Measurements from ENCODE around the gene GRIK5. TPM values are rescaled to one million over a fixed set of nuclear protein-coding genes. Genes with fewer than 3 reads are reported as not detected.
"Not testable (repeated sequence)": the region's sequence is repeated elsewhere in the genome, so short reads cannot be mapped to it uniquely, and the experiment has no call there.

GRIK5 gene
- total RNA-seq, 3 donors from 2014 or later: 0.49 to 1.1 (median 0.61) TPM

- H3K27me3 Mint-ChIP-seq (ENCODE audit: low read depth): no peaks in the 10 kb centered on the region
- no peak overlapping the region for H3K4me3 Mint-ChIP-seq
- H3K36me3 Mint-ChIP-seq (ENCODE audit: insufficient read depth): peaks cover 31% of the 10 kb centered on the region
- no peaks in the 10 kb centered on the region for H3K9me3 Mint-ChIP-seq
- DNase-seq: no peak
- ATAC-seq: no peak
- H3K4me1 Mint-ChIP-seq (ENCODE audit: low read depth): peaks cover 24% of the 10 kb centered on the region
Observed at GRCh38 chr19:42105368-42105767, 35.4 kb upstream of the GRIK5 start.

DNA sequence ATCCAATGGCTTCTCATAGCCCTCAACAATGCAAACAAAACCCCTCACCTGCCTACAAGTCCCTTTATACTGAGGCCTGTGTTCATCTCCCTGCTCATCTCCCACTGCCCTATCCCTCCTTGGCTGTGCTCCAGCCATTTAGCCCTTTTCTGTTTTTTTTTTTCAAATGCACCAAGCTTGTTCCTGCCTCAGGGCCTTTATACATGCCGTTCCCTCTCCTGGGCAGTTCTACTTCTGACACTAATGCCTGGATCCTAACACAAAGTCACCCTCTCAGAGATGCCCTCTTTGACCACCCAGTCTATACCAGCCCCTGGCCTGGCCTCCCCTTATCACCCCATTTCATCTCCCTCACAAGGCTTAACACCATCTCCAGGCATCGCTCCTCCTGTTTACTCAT lies 32.9 kb upstream of the GRIK5 start:
- ATAC-seq (no peak), DNase-seq (no peak)
- Mint-ChIP-seq H3K4me3 (no peak overlapping the region), H3K27me3 (ENCODE audit: low read depth) (no peaks in the 10 kb centered on the region), H3K4me1 (ENCODE audit: low read depth) (peaks cover 16% of the 10 kb centered on the region), H3K9me3 (no peaks in the 10 kb centered on the region), H3K36me3 (ENCODE audit: insufficient read depth) (peaks cover 31% of the 10 kb centered on the region)

DNA sequence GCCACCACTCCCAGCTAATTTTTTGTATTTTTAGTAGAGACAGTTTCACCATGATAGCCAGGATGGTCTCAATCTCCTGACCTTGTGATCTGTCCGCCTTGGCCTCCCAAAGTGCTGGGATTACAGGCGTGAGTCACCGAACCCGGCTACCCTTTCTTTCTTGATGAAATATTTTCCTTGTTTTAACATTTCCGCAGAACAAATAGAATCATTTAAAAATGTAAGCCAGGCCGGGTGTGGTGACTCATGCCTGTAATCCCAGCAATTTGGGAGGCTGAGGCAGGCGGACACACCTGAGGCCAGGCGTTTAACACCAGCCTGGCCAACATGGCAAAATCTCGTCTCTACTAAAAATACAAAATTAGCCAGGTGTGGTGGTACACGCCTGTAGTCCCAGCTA lies 30.2 kb upstream of the GRIK5 start:
- not testable (repeated sequence) for H3K9me3 Mint-ChIP-seq; ATAC-seq; H3K4me1 Mint-ChIP-seq (ENCODE audit: low read depth); H3K27me3 Mint-ChIP-seq (ENCODE audit: low read depth); H3K4me3 Mint-ChIP-seq; DNase-seq
- peaks cover 36% of the 10 kb centered on the region for H3K36me3 Mint-ChIP-seq (ENCODE audit: insufficient read depth)

DNA sequence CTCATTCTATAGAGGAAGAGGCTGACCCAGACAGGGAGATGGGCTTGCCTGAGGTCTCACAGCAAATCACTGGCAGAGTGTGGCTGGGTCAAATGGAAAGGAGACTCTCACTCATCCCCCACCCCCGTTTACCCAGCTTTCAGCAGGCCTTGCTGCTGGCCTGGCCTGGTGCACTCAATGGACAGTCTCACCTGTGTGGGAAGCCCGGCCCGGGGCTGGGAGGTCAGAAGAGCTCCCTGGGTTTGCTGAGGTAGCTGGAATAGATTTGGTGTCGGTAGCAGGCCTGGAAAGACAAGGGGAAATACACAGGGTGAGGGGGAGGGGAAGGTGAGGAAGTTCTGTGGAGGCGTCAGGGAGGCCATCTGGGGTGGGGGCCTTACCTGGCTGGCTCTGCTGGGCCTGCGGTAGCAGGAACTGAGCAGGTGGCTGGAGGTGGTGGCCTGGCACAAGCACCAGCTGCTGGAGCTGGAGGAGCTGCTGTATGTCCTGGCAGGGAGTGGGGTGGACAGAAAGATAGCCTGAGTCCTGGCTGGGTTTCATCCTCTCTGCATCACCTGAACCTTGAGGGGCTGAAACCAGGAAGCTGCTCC lies 29.4 kb upstream of the GRIK5 start:
- no peaks in the 10 kb centered on the region for H3K9me3 Mint-ChIP-seq
- H3K36me3 Mint-ChIP-seq (ENCODE audit: insufficient read depth): peaks cover 34% of the 10 kb centered on the region
- no peak overlapping the region for H3K4me3 Mint-ChIP-seq
- peaks cover 2% of the 10 kb centered on the region for H3K4me1 Mint-ChIP-seq (ENCODE audit: low read depth)
- no peaks in the 10 kb centered on the region for H3K27me3 Mint-ChIP-seq (ENCODE audit: low read depth)
- ATAC-seq: no peak
- no peak for DNase-seq

DNA sequence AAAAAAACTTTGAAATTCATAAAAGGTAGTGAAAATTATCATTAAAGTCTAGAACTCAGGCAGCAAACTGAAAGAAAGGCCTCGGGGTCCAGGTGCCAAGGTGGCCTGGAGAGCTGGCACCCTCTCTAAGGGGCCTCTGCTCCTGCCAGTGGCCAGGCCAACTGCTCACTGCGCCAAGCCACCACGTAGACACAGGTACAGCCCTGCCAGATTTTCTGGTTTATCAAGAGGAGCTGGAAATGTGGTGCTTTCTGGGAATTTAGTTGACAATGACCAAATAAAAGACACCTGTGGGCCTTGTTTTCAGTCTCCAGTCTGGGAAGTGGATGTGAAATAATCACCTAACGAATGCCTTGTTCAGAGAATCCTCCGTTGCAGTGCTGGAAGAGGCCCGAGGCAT lies 28.8 kb upstream of the GRIK5 start:
- ATAC-seq: no peak
- H3K9me3 Mint-ChIP-seq: no peaks in the 10 kb centered on the region
- DNase-seq: no peak
- H3K36me3 Mint-ChIP-seq (ENCODE audit: insufficient read depth): peaks cover 40% of the 10 kb centered on the region
- peaks cover 2% of the 10 kb centered on the region for H3K4me1 Mint-ChIP-seq (ENCODE audit: low read depth)
- H3K27me3 Mint-ChIP-seq (ENCODE audit: low read depth): no peaks in the 10 kb centered on the region
- H3K4me3 Mint-ChIP-seq: no peak overlapping the region

DNA sequence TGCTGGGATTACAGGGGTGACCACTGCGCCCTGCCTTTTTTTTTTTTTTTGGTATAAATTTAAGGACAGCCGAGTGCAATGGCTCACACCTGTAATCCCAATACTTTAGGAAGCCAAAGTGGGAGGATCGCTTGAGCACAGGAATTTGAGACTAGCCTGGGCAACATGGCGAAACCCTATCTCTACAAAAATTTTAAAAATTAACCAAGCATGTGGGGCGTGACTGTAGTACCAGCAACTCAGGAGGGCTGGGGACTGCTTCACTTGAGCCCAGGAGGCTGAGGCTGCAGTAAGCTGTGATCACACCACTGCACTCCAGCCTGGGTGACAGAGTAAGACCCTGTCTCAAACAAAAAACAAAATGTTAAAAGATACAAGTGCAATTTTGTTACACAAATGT lies 27.5 kb upstream of the GRIK5 start:
- no peak for ATAC-seq
- H3K36me3 Mint-ChIP-seq (ENCODE audit: insufficient read depth): peaks cover 38% of the 10 kb centered on the region
- no peaks in the 10 kb centered on the region for H3K4me1 Mint-ChIP-seq (ENCODE audit: low read depth)

DNA sequence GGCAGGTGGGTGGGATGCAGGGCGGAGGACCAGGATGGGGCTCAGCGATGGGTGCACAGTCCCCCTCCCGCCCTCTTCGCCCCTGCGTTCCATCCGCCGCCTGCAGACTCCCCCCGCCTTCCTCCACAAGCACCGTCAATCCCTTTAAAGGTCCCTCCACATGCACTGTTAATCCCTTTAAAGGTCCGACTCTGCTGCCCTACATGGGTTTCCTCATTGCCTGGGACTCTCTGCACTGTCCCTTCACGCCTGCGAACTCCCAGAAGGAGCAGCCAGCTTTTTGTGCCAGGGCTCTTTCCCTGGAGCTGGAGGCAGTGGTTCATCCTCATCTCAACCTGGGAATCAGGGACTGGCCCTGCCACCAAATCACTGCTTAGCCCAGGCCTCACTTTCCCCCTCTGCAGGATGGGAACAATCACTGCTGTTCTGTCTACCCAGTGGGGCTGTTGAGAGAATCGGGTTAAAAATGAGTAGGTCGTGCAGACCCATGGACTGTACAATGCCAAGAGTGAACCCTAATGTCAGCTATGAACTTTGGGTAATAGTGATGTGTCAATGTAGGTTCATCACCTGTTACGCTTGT lies 26.3 kb upstream of the GRIK5 start:
- peaks cover 3% of the 10 kb centered on the region for H3K4me1 Mint-ChIP-seq (ENCODE audit: low read depth)
- ATAC-seq: no peak
- no peak overlapping the region for H3K4me3 Mint-ChIP-seq
- no peaks in the 10 kb centered on the region for H3K27me3 Mint-ChIP-seq (ENCODE audit: low read depth)
- peaks cover 41% of the 10 kb centered on the region for H3K36me3 Mint-ChIP-seq (ENCODE audit: insufficient read depth)
- H3K9me3 Mint-ChIP-seq: no peaks in the 10 kb centered on the region
- DNase-seq: no peak

More for the DNA sequence above, 27.5 kb upstream of the GRIK5 start:
- no peaks in the 10 kb centered on the region for H3K27me3 Mint-ChIP-seq (ENCODE audit: low read depth)
- no peaks in the 10 kb centered on the region for H3K9me3 Mint-ChIP-seq
- H3K4me3 Mint-ChIP-seq: no peak overlapping the region
- no peak for DNase-seq

- DNase-seq: no peak
- ATAC-seq: no peak
- no peaks in the 10 kb centered on the region for H3K27me3 Mint-ChIP-seq (ENCODE audit: low read depth)
- peaks cover 7% of the 10 kb centered on the region for H3K4me1 Mint-ChIP-seq (ENCODE audit: low read depth)
- H3K9me3 Mint-ChIP-seq: no peaks in the 10 kb centered on the region
- peaks cover 40% of the 10 kb centered on the region for H3K36me3 Mint-ChIP-seq (ENCODE audit: insufficient read depth)
- H3K4me3 Mint-ChIP-seq: no peak overlapping the region
Observed at GRCh38 chr19:42095814-42096230, 25.8 kb upstream of the GRIK5 start.

DNA sequence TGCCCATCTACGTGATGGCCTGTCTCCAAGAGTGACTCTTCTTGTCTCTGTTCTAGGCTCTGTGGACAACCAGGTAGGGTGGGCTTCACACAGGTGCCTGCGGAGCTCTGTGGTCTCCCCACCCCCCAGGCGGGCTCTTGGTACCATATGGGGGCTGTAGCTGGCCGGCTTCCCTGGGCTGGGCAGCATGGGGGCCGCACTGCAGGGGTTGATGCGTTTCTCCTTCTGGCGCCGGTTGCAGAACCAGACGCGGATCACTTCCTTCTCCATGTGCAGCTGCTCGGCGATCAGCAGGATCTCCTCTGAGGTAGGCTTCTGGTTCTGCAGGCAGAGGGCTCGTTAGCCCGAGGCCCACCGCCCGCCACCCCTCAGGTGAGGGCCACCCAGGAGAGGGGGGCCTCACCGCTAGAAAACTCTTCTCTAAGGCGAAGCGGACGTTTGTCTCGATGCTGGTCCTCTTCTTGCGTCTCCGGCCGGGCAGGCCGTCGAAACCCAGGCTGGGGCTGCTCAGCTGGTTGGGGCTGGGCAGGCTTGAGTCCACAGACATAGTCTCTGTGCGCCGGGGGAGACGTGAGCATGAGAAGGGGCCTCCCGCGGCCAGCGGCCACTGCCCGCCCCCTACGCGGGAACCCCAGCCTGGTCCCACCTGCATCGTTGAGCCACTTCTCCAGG lies 25.3 kb upstream of the GRIK5 start:
- DNase-seq (no peak), ATAC-seq (no peak)
- no peaks in the 10 kb centered on the region for H3K9me3 Mint-ChIP-seq
- no peak overlapping the region for H3K4me3 Mint-ChIP-seq
- H3K4me1 Mint-ChIP-seq (ENCODE audit: low read depth): peaks cover 11% of the 10 kb centered on the region
- no peaks in the 10 kb centered on the region for H3K27me3 Mint-ChIP-seq (ENCODE audit: low read depth)
- peaks cover 44% of the 10 kb centered on the region for H3K36me3 Mint-ChIP-seq (ENCODE audit: insufficient read depth)

GRCh38 chr19:42093926-42094325 lies 23.9 kb upstream of the GRIK5 start:
- no peak overlapping the region for H3K4me3 Mint-ChIP-seq
- H3K36me3 Mint-ChIP-seq (ENCODE audit: insufficient read depth): peaks cover 40% of the 10 kb centered on the region
- no peaks in the 10 kb centered on the region for H3K27me3 Mint-ChIP-seq (ENCODE audit: low read depth)
- no peak for ATAC-seq
- no peak for DNase-seq
- peaks cover 21% of the 10 kb centered on the region for H3K4me1 Mint-ChIP-seq (ENCODE audit: low read depth)
- H3K9me3 Mint-ChIP-seq: no peaks in the 10 kb centered on the region

GRCh38 chr19:42093505-42093904 lies 23.5 kb upstream of the GRIK5 start:
- H3K27me3 Mint-ChIP-seq (ENCODE audit: low read depth): no peaks in the 10 kb centered on the region
- H3K36me3 Mint-ChIP-seq (ENCODE audit: insufficient read depth): peaks cover 38% of the 10 kb centered on the region
- no peak overlapping the region for H3K4me3 Mint-ChIP-seq
- DNase-seq (no peak), ATAC-seq (no peak)
- H3K9me3 Mint-ChIP-seq: no peaks in the 10 kb centered on the region
- peaks cover 25% of the 10 kb centered on the region for H3K4me1 Mint-ChIP-seq (ENCODE audit: low read depth)

- peak; percentile 52 to 53 for ATAC-seq
- H3K36me3 Mint-ChIP-seq (ENCODE audit: insufficient read depth): peaks cover 38% of the 10 kb centered on the region
- H3K4me3 Mint-ChIP-seq: no peak overlapping the region
Observed at GRCh38 chr19:42092350-42092749, 22.3 kb upstream of the GRIK5 start.

DNA sequence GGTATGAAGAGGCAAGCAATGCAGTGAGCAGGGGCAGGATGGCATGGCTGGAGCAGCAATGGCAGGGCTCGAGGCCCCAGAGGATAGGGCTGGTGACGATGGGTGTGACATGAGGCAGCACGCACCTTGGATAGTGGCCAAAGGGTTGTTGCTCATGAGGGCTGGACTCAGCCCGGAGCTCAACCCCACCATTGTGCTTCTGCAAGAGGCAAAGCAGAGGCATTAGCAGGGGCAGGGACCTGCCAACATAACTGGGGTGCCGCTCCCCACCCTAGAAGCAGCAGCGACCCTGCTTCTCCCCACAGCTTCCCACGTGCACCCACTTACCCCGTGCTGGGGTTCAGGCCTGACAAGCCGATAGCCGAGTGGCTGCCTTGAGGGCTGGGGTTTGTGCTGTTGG lies 21.7 kb upstream of the GRIK5 start:
- DNase-seq (no peak), ATAC-seq (no peak)
- Mint-ChIP-seq H3K4me1 (ENCODE audit: low read depth) (peaks cover 28% of the 10 kb centered on the region), H3K4me3 (no peak overlapping the region), H3K9me3 (no peaks in the 10 kb centered on the region), H3K36me3 (ENCODE audit: insufficient read depth) (peaks cover 36% of the 10 kb centered on the region), H3K27me3 (ENCODE audit: low read depth) (no peaks in the 10 kb centered on the region)

More at GRCh38 chr19:42092350-42092749, 22.3 kb upstream of the GRIK5 start:
- peak; percentile 28 for DNase-seq
- H3K4me1 Mint-ChIP-seq (ENCODE audit: low read depth): peaks cover 28% of the 10 kb centered on the region
- H3K9me3 Mint-ChIP-seq: no peaks in the 10 kb centered on the region
- no peaks in the 10 kb centered on the region for H3K27me3 Mint-ChIP-seq (ENCODE audit: low read depth)

DNA sequence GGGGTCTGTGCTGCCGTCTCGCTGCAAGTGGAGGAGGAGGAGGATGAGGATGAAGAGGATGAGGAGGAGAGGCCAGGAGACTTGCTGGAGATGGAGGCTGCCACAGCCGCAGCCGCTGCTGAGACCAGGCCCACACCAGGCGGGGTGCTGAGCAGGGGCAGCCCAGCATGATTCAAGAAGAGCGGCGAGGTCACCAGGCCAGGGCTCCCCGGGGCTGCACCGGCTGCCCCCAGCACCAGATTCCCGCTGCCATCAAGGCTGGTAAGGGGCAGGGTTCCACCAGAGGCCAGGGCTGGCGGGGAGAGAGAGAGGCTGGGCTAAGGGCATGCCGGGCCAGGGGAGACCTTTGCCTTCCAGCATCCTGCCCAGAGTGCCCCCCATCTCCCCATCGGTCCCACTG lies 21.3 kb upstream of the GRIK5 start:
- peaks cover 32% of the 10 kb centered on the region for H3K36me3 Mint-ChIP-seq (ENCODE audit: insufficient read depth)
- H3K4me3 Mint-ChIP-seq: no peak overlapping the region
- no peaks in the 10 kb centered on the region for H3K9me3 Mint-ChIP-seq
- no peaks in the 10 kb centered on the region for H3K27me3 Mint-ChIP-seq (ENCODE audit: low read depth)
- no peak for ATAC-seq
- no peak for DNase-seq
- peaks cover 28% of the 10 kb centered on the region for H3K4me1 Mint-ChIP-seq (ENCODE audit: low read depth)

DNA sequence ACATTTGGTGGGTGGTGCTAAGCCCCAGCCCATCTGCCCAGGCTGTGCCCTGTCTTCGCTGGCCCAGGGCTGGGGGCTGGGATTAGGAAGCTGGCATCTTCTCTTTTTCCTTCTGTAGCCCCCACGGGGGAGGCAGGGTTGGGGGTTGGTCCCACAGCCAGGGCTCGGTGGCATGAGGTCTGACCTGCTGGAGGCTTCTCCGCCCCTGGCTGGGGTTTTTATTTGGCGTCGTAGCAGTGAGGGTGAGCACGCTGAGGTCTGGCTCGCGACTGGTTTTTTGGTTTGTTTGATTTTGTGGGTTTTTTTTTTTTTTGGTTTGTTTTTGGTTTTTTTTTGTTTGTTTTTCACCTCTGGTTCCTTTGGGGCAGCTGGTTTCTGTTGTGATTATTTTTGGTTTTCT lies 20.7 kb upstream of the GRIK5 start:
- no peak for DNase-seq
- no peak for ATAC-seq

More for the DNA sequence above, 20.7 kb upstream of the GRIK5 start:
- H3K4me1 Mint-ChIP-seq (ENCODE audit: low read depth): peaks cover 28% of the 10 kb centered on the region
- no peaks in the 10 kb centered on the region for H3K27me3 Mint-ChIP-seq (ENCODE audit: low read depth)
- H3K9me3 Mint-ChIP-seq: no peaks in the 10 kb centered on the region
- H3K36me3 Mint-ChIP-seq (ENCODE audit: insufficient read depth): peaks cover 30% of the 10 kb centered on the region
- no peak overlapping the region for H3K4me3 Mint-ChIP-seq
